ENCODE results near the gene ASTN2.

GRCh38 chr9:116873937-116874914 is 540.6 kb downstream of the ASTN2 start:
- TF ChIP-seq POLR2A (IDR thresholded peaks at IDR 0.05; ENCODE audit: low read length) (no peak), GATA1 (IDR thresholded peaks at IDR 0.05; ENCODE audit: low read depth, low read length) (no peak)

All from erythroblast (primary cell).